Keratinocyte (primary cell): Measurements from ENCODE around the gene CORO7. TPM values are rescaled to one million over a fixed set of nuclear protein-coding genes. Genes with fewer than 3 reads are reported as not detected.

Experiments
- DNase-seq: peaks from one replicate; pipeline ENCODE4 v3.0.0-alpha.2; 2011; ENCODE audit warnings: low read depth, missing footprints, low spot score
- FAIRE-seq: peaks from 2 replicates; lab custom pipeline; 2011; peaks lifted over from hg19 to GRCh38; lab: Jason Lieb, UNC
- H2AFZ ChIP-seq: 2 replicates; pipeline ENCODE4 v1.6.0; 2012; ENCODE audit warnings: low read length, control low read depth, inconsistent platforms; ENCODE audit not compliant: control insufficient read depth
- H3K27ac ChIP-seq: 2 replicates; pipeline ENCODE4 v1.5.1; 2011; ENCODE audit warnings: low read length; ENCODE audit not compliant: control insufficient read depth, insufficient read depth
- H3K27me3 ChIP-seq: 3 replicates; pipeline ENCODE4 v1.6.0; 2011; ENCODE audit warnings: low read length; ENCODE audit not compliant: control insufficient read depth, insufficient read depth; ENCODE audit errors: extremely low read depth
- H3K36me3 ChIP-seq, 2 experiments: 2 replicates in 1 of 2; 3 replicates in 1 of 2; pipeline ENCODE4 v1.5.1; 2011; ENCODE audit warnings: low read length in 2 of 2, mild to moderate bottlenecking in 1 of 2; ENCODE audit not compliant: control insufficient read depth in 2 of 2, insufficient read depth in 2 of 2; ENCODE audit errors: extremely low read depth in 1 of 2
- H3K4me1 ChIP-seq: 3 replicates; pipeline ENCODE4 v1.5.1; 2011; ENCODE audit warnings: low read length; ENCODE audit not compliant: control insufficient read depth, insufficient read depth; ENCODE audit errors: extremely low read depth
- H3K4me2 ChIP-seq: 3 replicates; pipeline ENCODE4 v1.6.0; 2011; ENCODE audit warnings: low read depth, low read length; ENCODE audit not compliant: control insufficient read depth, insufficient read depth; ENCODE audit errors: extremely low read depth
- H3K4me3 ChIP-seq, 3 experiments: fragments of 200-600 bp in 1 of 3; sonication (generic) in 1 of 3; 2 replicates in 2 of 3; 3 replicates in 1 of 3; pipeline ENCODE4 v1.5.1; 2011 to 2016; ENCODE audit warnings: low read length in 3 of 3, mild to moderate bottlenecking in 3 of 3, control low read depth in 2 of 3, inconsistent platforms in 1 of 3, low read depth in 1 of 3, mixed read lengths in 1 of 3, mixed run types in 1 of 3, moderate library complexity in 1 of 3; ENCODE audit not compliant: control insufficient read depth in 2 of 3, insufficient read depth in 2 of 3; ENCODE audit errors: extremely low read depth in 1 of 3
- H3K79me2 ChIP-seq: 2 replicates; pipeline ENCODE4 v1.6.0; 2012; ENCODE audit warnings: low read length; ENCODE audit not compliant: control insufficient read depth, insufficient read depth
- H3K9ac ChIP-seq: 3 replicates; pipeline ENCODE4 v1.6.0; 2011; ENCODE audit warnings: low read length; ENCODE audit not compliant: control insufficient read depth, insufficient read depth; ENCODE audit errors: extremely low read depth
- H3K9me1 ChIP-seq: 3 replicates; pipeline ENCODE4 v1.6.0; 2011; ENCODE audit warnings: low read length; ENCODE audit not compliant: control insufficient read depth, insufficient read depth; ENCODE audit errors: extremely low read depth
- H3K9me3 ChIP-seq: 2 replicates; pipeline ENCODE4 v1.5.1; 2012; ENCODE audit warnings: low read depth, low read length; ENCODE audit not compliant: control insufficient read depth
- H4K20me1 ChIP-seq: 3 replicates; pipeline ENCODE4 v1.6.0; 2011; ENCODE audit warnings: low read length; ENCODE audit not compliant: control insufficient read depth, insufficient read depth; ENCODE audit errors: extremely low read depth
- CTCF ChIP-seq, 3 experiments: IDR thresholded peaks in 1 of 3; conservative IDR thresholded peaks in 1 of 3; optimal IDR thresholded peaks in 1 of 3; 2 replicates in 2 of 3; 3 replicates in 1 of 3; pipeline versions ENCODE3 to v1.5.1; 2011; ENCODE audit warnings: low read length in 3 of 3, mild to moderate bottlenecking in 3 of 3, moderate library complexity in 2 of 3, control low read depth in 1 of 3, inconsistent platforms in 1 of 3; ENCODE audit not compliant: insufficient read depth in 2 of 3; ENCODE audit errors: extremely low read depth in 1 of 3
- EZH2 ChIP-seq: IDR thresholded peaks from one replicate; pipeline ENCODE4 v1.6.1; 2012; ENCODE audit warnings: inconsistent platforms, mild to moderate bottlenecking, low read length, moderate library complexity
- dilution Hi-C: fragments of 300-500 bp; cut with MboI; formaldehyde crosslinking; loops from one replicate; pipeline ENCODE4 v1.7.0; 2020; ENCODE audit warnings: low sequenced_read_pairs; ENCODE audit not compliant: extremely low pct_ligation_motif_present
- polyA plus RNA-seq, 5 experiments: library from polyadenylated mRNA; depleted of rRNA in 3 of 5; stranded (reverse) in 3 of 5; stranded (forward) in 1 of 5; unstranded in 1 of 5; fragments of >200 nt; gene quantifications; 1 replicate in 1 of 5; 2 replicates in 3 of 5; 3 replicates in 1 of 5; pipeline versions ENCODE4 v1.2.1 to v1.2.3, GENCODE V29; 2011 to 2012; ENCODE audit warnings: missing spikeins in 2 of 5, low read depth in 1 of 5, low replicate concordance in 1 of 5

The CORO7 gene
- polyA plus RNA-seq, 1 donor (not counting 4 experiments of a cell fraction or from before 2014, with no cell fraction given) = 8.4 TPM

- Histone ChIP-seq H3K9me3 (no peaks in the 10 kb centered on the region), H3K27ac (no peak overlapping the region), H3K4me3 (no peak overlapping the region), H3K9me1 (no peaks in the 10 kb centered on the region), H3K4me2 (no peak overlapping the region), H3K36me3 (peaks cover 11 to 15% of the 10 kb centered on the region in 2 experiments), H3K27me3 (no peaks in the 10 kb centered on the region), H3K79me2 (peaks cover 30% of the 10 kb centered on the region), H4K20me1 (peaks cover 12% of the 10 kb centered on the region), H2AFZ (no peak overlapping the region), H3K4me1 (peaks cover 18% of the 10 kb centered on the region), H3K9ac (no peak overlapping the region)
- no peak for TF ChIP-seq CTCF (optimal IDR thresholded peaks at IDR 0.05 in 1 of 3, IDR thresholded peaks at IDR 0.05 in 1 of 3, conservative IDR thresholded peaks at IDR 0.05 in 1 of 3; ENCODE audit: extremely low read depth in 1 of 3, insufficient read depth in 2 of 3, low read length in 3 of 3)
- no peak for TF ChIP-seq EZH2
- DNase-seq (no peak), FAIRE-seq (no peak)
- dilution Hi-C loops = no loop called here
Observed at GRCh38 chr16:4412854-4413253, 3.5 kb downstream of the CORO7 start.

- no peak overlapping the region for H3K4me2 ChIP-seq
- DNase-seq = no peak
- dilution Hi-C loops = no loop called here
- no peaks in the 10 kb centered on the region for H3K9me1 ChIP-seq
- FAIRE-seq = no peak
- H3K4me3 ChIP-seq = no peak overlapping the region
- H3K27ac ChIP-seq = no peak overlapping the region
- H3K9ac ChIP-seq = no peak overlapping the region
- peaks cover 16 to 21% of the 10 kb centered on the region in 2 experiments for H3K36me3 ChIP-seq
- H3K27me3 ChIP-seq = no peaks in the 10 kb centered on the region
- H2AFZ ChIP-seq = no peak overlapping the region
- TF ChIP-seq EZH2 (no peak), CTCF (optimal IDR thresholded peaks at IDR 0.05 in 1 of 3, IDR thresholded peaks at IDR 0.05 in 1 of 3, conservative IDR thresholded peaks at IDR 0.05 in 1 of 3; ENCODE audit: extremely low read depth in 1 of 3, insufficient read depth in 2 of 3, low read length in 3 of 3) (no peak)
- H3K4me1 ChIP-seq = peaks cover 18% of the 10 kb centered on the region
- H3K9me3 ChIP-seq = no peaks in the 10 kb centered on the region
- peaks cover 30% of the 10 kb centered on the region for H3K79me2 ChIP-seq
- peaks cover 12% of the 10 kb centered on the region for H4K20me1 ChIP-seq
Observed at GRCh38 chr16:4412159-4412558, 4.2 kb downstream of the CORO7 start.
